ENCODE results near the gene DAAM2. TPM values are rescaled to one million over a fixed set of nuclear protein-coding genes. Genes with fewer than 3 reads are reported as not detected.

DAAM2 gene
- total and polyA plus RNA-seq, 2 donors from 2014 or later: 6.9 to 19.8 TPM

GRCh38 chr6:39791311-39791710 is 865 bp upstream of the DAAM2 start:
- intact Hi-C loops (cut with DNase I): no loop called here
- no peaks in the 10 kb centered on the region for H3K36me3 ChIP-seq (ENCODE audit: control insufficient read depth in 2 of 3, insufficient read depth in 3 of 3, low read length in 3 of 3)
- DNase-seq: peak in 1 of 5 donors; percentile 15
- no peak for TF ChIP-seq CTCF (IDR thresholded peaks at IDR 0.05; ENCODE audit: borderline replicate concordance, extremely low read depth, insufficient read depth)
- no peaks in the 10 kb centered on the region for H3K27me3 ChIP-seq (ENCODE audit: control insufficient read depth, insufficient read depth, low read length)
- H3K4me1 ChIP-seq (ENCODE audit: control insufficient read depth in 2 of 3, insufficient read depth in 2 of 3, low read depth in 1 of 3, low read length in 3 of 3): no peaks in the 10 kb centered on the region
- H3K9ac ChIP-seq (ENCODE audit: low read length in 3 of 3): no peak overlapping the region
- FAIRE-seq: no peak
- no peak overlapping the region for H3K27ac ChIP-seq (ENCODE audit: low read depth in 2 of 2, low read length in 2 of 2)
- H3K9me3 ChIP-seq (ENCODE audit: control insufficient read depth in 2 of 3, insufficient read depth in 1 of 3, low read length in 3 of 3): no peaks in the 10 kb centered on the region
- no peak overlapping the region for H3K4me3 ChIP-seq (ENCODE audit: low read length in 3 of 3)

- Histone ChIP-seq H3K9ac (ENCODE audit: low read length in 3 of 3) (peak overlapping the region; percentile 45 to 77 (median 63)), H3K27me3 (ENCODE audit: control insufficient read depth, insufficient read depth, low read length) (no peaks in the 10 kb centered on the region), H3K4me3 (ENCODE audit: low read length in 3 of 3) (peak overlapping the region; percentile 64 to 70 (median 64)), H3K4me1 (ENCODE audit: control insufficient read depth in 2 of 3, insufficient read depth in 2 of 3, low read depth in 1 of 3, low read length in 3 of 3) (no peaks in the 10 kb centered on the region), H3K9me3 (ENCODE audit: control insufficient read depth in 2 of 3, insufficient read depth in 1 of 3, low read length in 3 of 3) (no peaks in the 10 kb centered on the region), H3K36me3 (ENCODE audit: control insufficient read depth in 2 of 3, insufficient read depth in 3 of 3, low read length in 3 of 3) (no peaks in the 10 kb centered on the region), H3K27ac (ENCODE audit: low read depth in 2 of 2, low read length in 2 of 2) (peak overlapping the region; percentile 7 to 28)
- no peak for FAIRE-seq
- TF ChIP-seq CTCF (IDR thresholded peaks at IDR 0.05; ENCODE audit: borderline replicate concordance, extremely low read depth, insufficient read depth): no peak
- intact Hi-C loops (cut with DNase I): no loop called here
- peak; percentile 35 to 77 (median 61) for DNase-seq
Measured at GRCh38 chr6:39792540-39793450, 619 bp downstream of the DAAM2 start.

DNA sequence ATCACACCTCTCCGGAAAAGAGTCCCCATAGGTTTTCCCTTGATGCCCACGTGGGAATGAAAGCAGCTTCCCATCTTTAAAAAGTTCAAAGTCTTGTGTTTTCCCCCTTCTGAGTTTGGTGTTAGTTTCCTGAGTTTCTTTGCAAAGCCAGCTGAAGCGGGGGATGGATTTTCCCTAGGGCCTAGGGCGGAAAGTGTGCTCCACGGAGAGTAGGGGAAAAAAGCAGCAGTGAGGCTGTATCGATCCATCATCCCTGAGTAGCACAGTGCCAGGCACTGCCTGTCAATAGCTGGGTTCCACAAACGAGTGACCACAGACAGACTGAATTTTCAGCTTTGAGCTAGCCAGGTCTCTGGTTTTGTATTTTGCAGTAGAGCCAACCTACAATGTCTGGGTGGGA is 1.3 kb downstream of the DAAM2 start:
- Histone ChIP-seq H3K36me3 (ENCODE audit: control insufficient read depth in 2 of 3, insufficient read depth in 3 of 3, low read length in 3 of 3) (no peaks in the 10 kb centered on the region), H3K4me3 (ENCODE audit: low read length in 3 of 3) (peak overlapping the region; percentile 53 to 70 (median 64)), H3K4me1 (ENCODE audit: control insufficient read depth in 2 of 3, insufficient read depth in 2 of 3, low read depth in 1 of 3, low read length in 3 of 3) (no peaks in the 10 kb centered on the region), H3K27me3 (ENCODE audit: control insufficient read depth, insufficient read depth, low read length) (no peaks in the 10 kb centered on the region), H3K9ac (ENCODE audit: low read length in 3 of 3) (peak overlapping the region; percentile 6 to 37 (median 28)), H3K9me3 (ENCODE audit: control insufficient read depth in 2 of 3, insufficient read depth in 1 of 3, low read length in 3 of 3) (no peaks in the 10 kb centered on the region), H3K27ac (ENCODE audit: low read depth in 2 of 2, low read length in 2 of 2) (peak overlapping the region in 1 of 2 donors; percentile 28)
- peak in 1 of 5 donors; percentile 27 for DNase-seq
- TF ChIP-seq CTCF (IDR thresholded peaks at IDR 0.05; ENCODE audit: borderline replicate concordance, extremely low read depth, insufficient read depth): no peak
- intact Hi-C loops (cut with DNase I): no loop called here
- no peak for FAIRE-seq

Data from kidney (tissue), 14 donors.